NCI-H2081 (cell line): ENCODE results near the gene RPTOR.
A peak's percentile ranks its signal among the peaks of the same experiment; 100 is the strongest.

Experiments used
- DNase-seq, 2 experiments: peaks; one replicate each; lab custom pipeline; 2025; lab: John Stamatoyannopoulos, UW

Gene RPTOR

DNA sequence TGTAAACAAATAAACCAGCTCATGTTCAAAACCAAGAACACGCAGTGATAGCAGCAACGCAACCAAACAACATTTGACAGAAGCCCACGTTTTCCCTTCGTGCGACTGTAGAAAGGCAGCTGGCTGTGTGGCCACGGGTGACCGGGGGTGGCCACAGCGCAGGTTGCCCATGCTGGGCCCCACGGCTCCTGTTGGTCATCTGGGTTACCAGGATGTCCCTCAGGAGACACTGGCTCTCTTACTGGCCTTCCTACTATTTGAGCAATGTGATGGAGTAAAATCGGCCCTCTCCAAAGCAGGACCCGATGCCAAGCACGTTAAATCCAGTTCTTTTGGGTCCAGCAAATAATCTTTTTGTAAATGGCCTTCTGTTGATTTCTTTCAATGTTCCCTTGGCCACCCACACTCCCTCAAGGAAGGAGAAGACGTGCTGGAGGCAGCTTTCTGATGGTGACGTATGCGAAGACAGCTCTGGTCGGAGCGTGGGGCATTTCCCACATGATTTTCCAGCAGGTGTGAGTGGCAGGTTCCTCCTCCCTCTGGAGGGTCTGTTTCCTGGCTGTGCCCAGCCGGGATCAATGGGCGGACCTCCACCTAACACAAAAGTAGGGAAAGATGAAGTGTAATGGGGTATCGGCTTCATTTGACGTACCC, 303.9 kb downstream of the RPTOR start:
- DNase-seq, result no peak

DNA sequence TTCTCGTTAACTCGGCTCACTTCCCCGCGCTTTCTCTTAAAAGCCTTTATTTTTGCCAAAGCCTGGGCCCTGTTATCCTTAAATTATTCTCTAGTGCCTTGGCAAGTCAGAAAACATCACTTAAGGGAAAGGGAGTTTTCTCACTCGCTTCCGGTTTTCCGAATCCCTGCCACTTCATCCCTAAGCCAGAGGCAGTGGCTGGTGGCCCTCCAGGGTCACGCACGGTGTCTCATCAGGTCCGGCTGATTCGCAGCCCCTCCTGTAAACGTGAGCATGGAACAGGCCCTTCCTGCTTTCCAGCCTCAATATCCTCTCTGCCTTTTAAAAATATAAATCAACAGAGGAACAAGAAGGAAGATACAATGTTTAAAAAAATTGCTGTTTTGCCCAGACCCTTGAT, 304.5 kb downstream of the RPTOR start:
- DNase-seq, result no peak

DNA sequence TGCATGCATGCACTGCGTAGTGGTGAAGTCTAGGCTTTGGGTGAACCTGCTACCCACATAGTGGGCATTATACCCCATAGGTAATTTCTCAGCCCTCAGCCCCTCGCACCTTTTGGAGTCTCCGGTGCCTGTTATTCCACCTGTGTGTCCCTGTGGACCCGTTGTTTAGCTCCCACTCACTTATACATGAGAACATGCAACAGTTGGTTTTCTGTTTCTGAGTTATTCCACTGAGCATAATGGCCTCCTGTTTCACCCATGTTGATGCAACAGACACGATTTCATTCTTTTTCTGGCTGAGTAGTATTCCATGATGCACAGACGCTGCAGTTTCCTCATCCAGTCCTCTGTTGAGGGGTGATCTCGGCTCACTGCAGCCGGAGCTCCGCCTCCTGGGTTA, 305.5 kb downstream of the RPTOR start:
- DNase-seq, result no peak

DNA sequence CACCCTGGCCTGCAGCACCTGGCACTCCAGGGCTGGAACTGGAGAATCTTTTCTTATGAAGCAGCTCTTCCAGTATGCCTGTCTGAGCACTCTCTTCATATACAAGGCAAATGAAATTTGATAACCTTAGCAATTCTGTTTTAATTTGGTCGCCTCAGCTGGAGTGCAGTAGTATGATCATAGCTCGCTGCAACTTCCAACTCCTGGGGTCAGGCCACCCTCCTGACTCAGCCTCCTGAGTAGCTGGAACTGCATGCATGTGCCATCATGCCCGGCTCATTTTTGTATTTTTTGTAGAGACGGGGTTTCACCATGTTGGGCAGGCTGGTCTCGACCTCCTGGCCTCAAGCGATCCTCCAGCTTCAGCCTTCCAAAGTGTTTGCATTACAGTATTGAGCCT, 306.2 kb downstream of the RPTOR start:
- peak in 1 of 2 experiments; percentile 22 for DNase-seq

DNA sequence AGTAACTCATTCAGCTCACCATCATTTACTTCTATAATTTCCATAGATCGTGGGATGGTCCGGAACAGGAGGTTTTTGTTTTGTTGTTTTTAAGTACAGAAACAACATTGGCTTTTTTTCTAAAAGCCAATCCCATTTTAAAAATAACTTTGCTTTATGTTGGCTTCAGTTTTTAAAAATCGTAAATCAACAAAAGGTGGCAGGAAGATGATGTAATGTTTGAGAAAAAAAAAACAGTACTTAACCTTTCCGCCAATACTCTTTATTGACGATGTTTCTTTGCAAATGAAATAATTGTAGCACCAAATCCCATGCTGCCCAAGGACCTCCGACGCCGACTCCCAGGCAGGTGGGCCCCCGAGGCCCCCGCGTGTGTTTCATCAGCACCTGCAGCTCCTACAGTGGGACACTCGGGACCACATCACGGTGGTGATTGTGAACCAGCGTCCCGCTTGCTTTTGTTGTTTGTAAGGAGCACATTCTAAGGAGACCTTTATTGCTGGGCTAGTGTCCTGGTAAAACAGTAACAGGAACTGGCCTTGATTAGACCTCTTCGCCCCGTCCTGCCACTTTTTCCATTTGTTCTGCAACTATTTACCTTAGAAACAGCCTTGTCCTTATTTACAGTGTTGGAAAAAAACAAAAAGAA, 306.8 kb downstream of the RPTOR start:
- no peak for DNase-seq

DNA sequence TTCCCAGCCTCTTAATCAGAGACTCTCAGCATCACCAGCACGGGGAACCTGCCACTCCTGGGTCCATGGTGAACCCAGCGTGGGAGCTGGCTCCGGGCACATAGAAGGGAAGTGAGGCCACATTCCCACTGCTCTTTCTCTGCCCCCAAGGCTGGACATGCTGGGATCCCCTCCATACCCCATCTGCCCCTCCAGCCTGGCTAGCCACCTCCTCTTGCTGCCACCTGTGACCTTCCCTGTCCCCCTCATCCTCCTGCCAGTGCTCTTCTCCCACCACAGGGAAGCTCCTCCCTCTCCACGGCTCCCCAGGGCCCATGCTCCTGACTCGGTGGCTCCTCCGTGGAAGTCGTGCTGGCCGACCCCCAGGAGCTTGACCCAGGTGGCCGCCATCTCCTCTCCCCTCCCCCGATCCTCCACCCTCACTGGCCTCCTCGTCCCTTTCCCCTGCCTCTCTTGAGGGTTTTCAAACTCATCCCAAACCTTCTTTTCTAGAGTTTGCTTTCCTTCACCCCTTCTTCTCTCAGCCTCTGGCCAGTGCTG, 307.9 kb downstream of the RPTOR start:
- no peak for DNase-seq

DNA sequence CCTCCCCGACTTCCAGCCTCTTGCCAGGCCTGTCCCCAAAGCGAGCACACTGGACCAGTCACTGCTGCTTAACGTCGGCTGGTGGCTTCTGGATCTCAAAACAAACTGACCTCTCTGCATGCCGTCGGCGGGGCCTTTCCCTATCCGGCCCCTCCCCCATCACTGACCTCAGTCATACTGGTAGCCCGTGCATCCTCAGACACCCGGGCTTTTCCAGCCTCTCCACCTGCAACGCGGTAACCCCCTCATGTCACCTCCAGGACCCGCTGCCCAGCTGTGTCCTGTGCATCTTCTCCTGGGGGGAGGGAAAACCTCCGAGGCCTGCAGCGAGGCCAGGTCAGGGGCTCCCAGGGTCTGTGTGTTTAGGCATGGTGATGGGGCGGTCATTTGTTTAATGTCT, 308.4 kb downstream of the RPTOR start:
- no peak for DNase-seq

DNA sequence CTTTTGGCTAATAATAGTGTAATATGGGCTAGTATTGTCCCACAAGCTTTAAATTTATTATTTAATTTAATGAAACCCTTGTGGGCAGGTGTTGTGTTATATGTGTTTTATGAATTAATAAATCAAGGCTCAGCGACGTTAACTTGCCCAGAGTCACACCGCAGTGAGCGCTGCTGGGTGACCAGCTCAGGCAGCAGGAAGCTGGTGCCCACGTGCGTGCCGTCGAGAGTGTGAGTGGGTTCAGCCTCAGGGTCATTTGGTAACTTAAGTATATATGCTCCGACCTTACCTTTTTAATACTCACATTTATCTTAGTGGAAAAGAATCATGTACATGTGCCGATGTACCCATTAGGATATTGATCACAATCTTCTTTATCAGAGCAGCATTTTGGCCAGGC, 309.6 kb downstream of the RPTOR start:
- DNase-seq, result no peak

DNA sequence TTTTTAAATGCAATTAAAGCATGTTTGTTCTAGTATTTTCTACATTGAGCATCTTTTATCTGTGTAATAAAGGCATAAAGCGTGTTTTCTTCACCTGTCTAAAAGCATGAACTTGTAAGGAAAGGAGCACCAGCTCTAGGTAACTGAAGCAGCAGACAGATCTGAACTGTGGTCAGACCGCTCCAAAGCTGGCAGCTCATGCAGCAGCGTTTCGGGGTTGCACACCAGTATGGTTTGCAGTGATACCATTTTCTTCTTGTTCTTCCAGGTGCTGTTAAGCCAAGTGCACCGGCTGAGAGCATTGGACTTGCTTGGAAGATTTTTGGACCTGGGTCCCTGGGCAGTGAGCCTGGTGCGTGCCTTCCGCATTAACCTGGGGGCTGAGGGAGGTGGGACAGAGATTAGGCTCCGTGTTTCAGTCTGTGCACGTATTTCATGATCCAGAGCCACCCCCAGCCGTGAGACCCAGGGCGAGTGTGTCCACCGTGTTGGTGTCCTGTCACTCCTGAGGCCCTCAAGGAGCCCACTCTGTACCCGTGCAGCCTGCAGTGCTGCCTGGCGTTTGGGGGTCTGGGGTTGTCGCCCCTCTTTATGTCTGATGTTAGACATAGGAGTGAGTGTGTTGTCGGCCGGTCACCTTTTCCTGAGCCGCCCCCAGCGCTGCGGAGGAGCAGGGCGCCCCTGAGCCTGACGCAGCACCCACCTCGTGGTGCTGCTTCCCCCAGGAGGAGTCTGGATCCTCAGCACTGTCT, 310.7 kb downstream of the RPTOR start:
- DNase-seq, result no peak

DNA sequence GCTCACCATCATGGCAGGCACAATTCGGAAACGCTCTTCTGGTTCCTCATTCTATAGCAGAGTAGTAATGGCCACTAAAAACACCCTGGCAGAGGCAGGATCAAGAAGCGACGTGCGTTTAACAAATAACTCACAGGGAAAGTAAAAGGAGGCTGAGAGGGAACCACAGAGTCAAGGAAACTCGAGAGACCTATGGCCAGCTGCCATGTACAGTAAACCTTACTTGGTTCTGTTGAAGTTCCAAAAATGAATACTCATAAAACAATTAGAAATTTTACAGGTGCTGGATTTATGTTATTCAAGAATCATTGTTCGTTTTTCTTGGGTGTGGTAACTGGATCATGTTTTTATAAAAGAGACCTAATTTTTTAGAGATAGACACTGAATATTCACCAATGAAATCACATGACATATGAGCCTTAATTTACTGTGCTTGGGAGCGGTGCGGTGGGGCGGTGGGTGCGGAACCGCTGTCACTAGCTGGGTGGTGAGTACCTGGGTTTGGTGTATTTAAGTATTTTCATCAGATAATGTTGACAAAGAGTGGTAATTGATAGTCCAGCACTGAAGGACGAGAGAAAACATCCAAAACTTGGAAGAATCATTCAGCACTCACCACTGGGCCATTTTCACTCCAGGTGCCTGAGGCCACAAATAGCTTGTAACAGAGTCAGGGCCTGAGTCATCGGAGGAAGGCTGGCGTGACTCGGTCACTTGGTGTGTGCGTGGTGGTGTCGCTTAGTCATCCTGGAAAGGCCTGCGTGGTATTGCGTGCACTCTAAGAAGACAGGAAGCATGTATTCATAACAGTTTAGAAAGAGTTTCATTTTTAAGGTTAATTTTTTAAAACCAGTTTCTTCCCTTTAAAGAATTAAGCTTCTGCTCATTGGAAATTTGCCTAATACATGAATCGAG, 311.6 kb downstream of the RPTOR start:
- DNase-seq, result no peak

DNA sequence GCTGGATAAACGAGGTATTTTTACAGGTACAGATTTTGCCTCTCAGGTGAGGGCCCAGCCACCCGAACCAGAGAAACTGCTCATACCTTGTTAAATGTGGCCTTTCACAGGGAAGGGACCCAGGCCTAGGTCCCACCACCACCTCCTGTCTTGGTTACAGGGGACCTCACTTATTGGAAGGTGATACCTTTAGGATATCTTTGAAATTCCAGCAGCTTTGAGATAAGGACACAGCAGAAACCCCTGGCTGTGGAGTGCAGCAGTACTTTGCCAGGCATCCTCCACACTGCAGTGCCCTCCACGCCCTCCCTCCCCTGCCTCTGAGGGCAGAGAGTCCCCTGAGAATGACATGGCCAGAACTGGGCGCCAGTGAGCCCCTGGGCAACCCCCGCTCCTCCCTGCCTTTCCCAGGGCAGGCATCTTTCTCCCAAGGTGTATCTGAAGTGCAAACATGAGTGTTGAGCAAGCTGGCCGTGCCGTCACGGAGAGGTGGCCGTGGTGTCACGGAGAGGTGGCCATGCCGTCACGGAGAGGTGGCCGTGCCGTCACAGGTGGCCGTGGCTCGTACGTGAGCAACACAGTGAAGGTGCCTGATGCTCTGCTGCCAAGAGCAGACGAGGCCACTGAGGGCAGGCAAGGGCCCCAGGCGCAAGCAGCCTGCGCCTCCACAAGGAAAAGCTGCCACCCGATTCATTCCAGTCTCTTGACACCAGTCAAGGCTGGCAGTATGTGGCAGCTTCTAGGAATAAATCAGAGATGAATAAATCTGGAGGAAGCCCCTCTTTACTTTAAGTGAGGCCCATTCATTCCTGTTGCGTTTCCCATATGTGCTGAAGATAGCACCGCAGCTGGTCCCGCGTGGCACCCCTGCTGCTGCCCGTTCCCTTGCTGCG, 312.5 kb downstream of the RPTOR start:
- no peak for DNase-seq

DNA sequence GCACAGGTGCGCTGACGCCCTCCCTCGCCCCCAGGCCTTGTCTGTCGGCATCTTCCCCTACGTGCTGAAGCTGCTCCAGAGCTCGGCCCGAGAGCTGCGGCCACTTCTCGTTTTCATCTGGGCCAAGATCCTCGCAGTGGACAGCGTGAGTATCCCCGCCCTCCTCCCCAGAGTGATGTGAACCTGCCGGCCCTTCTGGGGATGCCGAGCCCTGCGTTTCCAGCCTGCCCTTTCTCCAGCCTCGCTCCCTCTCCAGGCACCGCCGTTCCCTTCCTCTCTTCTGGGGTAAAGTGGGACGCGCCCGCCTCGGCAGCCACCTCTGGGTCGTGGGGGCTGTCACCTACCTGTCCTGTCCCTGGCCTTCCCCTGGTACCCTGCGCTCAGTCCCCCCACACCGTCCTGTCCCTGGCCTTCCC, 313.1 kb downstream of the RPTOR start:
- no peak for DNase-seq

DNA sequence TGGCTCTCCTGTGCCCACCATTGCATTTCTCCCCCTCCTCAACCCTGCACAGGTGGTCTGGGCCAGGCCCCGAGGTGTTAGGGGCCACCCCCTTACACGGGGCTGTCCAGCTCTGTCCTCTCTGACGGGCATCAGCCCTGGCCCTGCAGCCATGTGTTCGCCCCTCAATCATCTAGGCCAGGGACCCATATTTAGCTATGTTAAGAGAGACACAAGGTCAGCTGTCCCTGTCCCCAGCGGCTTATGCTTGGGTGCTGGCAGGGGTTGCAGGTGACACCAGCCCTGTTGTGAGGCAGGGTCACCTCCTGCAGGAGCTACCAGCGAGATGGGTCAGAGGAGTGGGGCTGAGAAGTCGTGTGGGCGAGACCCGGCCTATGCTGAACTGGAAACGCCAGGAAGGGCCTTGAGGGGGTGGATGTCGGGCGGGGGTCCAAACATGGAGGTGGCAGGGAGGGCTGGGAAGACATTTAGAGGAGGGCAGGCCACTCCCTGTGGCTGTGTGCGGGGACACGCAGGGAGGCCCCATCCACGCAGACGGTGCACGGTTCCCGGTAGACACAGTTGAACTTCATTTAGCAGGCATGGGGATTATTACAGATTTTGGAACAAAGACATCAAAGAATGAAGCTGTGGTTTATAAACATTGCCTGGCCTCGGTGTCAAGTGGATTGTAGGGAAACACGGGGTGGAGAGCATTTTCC, 313.8 kb downstream of the RPTOR start:
- DNase-seq, result no peak

DNA sequence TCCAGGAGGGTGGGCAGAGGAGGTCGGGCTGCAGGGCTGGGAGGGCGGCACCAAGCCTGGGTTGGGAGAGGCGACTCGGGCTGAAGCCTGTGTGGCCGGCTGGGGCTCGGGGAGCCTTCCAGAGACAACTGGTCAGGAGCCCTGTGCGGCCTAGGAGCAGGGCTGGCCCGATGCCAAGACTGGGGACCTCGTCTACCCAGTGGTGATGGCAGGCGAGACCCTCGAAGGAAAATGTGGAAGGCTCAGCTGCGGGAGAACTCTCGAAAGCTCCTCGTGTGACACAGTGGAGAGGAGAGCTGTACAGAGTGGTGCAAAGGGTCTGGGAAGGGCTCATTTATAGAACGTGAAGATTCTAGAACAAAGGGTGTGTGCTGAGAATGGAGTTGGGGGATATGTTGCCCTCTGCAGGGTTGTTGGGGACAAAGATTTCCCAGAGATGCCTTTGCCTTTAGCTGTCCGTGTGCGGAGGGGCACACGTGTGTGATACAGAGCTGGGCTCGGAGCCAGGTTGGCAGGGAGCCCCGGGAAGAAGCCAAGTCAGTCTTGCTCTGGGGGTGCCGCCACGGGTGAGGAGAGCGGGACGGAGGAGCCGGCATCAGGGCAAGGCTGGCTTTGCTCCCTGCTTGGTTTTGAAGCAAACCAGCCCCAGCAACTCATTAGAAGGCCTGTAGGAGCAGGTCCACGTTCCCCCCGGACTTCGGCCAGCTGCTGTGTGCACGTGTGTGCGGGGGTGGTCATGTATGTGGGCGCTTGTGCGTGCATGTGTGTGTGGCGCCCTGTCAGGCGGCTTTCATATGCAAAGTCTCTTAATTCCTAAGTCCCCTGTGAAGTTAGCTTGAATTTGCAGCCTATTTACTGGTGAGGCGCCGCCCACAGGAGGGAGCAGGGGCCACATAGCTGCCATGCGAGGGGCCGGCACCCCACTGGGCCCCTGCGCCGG, 314.6 kb downstream of the RPTOR start:
- DNase-seq, result peak; percentile 60 to 83

DNA sequence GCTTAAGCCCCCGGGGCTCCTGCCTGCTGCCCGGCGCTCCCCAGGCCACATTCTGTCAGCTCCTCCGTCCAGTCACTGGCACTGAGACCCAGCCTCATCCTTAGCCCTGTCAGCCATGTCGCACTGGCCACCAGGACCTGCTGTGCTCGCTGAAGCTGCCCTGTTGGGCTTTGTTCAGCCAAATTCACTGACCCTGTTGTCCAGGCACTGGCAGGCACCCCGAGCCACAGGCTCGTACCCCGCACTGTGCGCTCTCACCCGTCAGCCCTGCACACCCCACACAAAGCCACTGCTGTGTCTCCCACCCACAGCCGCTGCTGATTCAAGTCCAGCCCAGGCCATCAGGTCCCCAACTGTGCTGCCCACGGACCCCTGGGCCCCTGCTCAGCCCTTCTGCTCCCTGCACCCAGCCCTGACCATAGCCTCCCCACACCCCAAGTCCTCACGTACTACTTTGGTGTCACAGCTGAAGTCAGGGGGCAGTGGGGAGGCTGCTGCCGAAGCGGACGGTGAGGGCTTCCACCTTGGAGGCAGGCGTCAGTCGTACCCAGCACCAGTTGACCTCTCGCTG, 315.5 kb downstream of the RPTOR start:
- no peak for DNase-seq

DNA sequence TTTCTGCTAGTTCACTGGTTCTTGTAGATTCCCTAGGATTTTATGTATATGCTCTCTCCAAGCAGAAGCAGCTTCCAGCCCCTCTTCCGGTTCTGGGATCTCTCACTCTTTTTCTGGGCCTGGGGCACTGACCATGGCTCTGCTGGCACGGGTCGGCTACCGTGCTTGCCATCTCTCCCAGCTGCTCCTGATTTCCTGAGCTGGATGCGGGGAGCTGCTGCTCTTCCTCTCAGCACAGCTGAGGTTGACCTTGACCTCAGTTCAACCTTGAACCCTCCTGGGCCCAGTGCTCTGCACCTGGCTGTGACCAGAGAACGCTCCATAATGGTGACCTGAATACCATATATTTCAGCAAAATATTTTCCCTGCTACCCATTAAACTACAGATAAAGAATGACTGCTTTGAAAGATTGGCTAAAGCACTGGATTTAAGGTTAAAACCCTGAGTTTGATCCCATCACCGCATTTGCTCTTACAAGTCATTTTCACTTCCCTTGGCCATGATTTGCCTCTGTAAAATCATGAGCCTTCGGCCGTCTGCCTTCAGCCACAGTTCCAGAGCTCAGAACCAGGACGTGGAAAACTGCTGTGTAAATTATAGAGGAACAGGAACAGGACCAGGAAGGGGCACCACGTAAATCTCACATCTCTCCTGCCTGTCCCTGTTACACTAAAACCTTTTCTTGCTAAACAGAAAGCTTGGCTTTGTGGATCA, 316.2 kb downstream of the RPTOR start:
- no peak for DNase-seq

DNA sequence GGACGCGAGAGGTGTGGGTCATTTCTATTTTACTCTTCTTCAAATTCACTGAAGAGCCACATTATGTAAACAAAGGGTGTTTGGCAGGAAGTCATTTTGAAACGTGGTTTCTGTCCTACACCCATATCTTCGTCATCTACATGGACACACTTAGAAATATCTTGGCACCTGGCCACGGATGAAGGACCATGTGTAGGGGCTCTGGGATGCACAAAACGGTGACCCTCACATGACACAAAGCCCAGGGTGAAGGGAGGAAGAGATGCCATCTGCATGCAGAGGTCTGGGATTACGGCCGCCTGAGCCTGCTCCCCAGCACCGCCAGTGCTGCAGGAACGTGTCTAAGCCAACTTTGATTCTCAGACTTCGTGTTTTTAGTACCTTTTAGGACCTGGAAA, 316.8 kb downstream of the RPTOR start:
- peak in 1 of 2 experiments; percentile 23 for DNase-seq

DNA sequence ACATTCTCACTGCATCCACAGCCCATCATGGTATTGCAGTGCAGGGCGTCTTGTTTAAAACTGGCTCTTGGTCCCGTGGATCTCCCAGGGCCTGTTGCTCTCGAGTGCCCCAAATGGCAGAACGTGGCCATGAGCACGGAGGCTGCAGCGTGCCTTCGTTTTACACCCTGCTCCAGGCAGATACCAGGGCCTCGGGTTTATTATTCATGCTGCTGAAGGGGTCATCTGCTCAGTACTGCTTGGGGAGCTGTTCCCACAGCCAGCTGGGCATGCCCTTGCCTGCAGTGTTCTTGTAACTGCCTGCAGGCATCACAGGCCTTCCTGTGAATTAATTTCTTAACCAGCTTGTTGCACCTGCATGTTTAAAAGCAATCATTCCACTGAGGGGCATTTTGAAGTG, 317.3 kb downstream of the RPTOR start:
- no peak for DNase-seq
